GM12874 (cell line): Measurements from ENCODE around the gene AP4E1.

Experiments used
- CTCF ChIP-seq: IDR thresholded peaks from 2 replicates; pipeline ENCODE4 v1.5.1; 2011; ENCODE audit warnings: low read depth, mild to moderate bottlenecking, control low read depth, low read length, moderate library complexity; ENCODE audit not compliant: insufficient read depth

The AP4E1 gene

GRCh38 chr15:51016615-51017014, 108.1 kb downstream of the AP4E1 start:
- no peak for TF ChIP-seq CTCF

- TF ChIP-seq CTCF = no peak
Measured at GRCh38 chr15:51022206-51022605, 113.7 kb downstream of the AP4E1 start.

- no peak for TF ChIP-seq CTCF
Measured at GRCh38 chr15:51023499-51023898, 115.0 kb downstream of the AP4E1 start.

GRCh38 chr15:51024735-51025453, 116.4 kb downstream of the AP4E1 start:
- TF ChIP-seq CTCF = no peak

- TF ChIP-seq CTCF = no peak
Measured at GRCh38 chr15:51025454-51025846, 117.0 kb downstream of the AP4E1 start.

- no peak for TF ChIP-seq CTCF
Measured at GRCh38 chr15:51030649-51031316, 122.3 kb downstream of the AP4E1 start.

GRCh38 chr15:51038162-51038973, 129.9 kb downstream of the AP4E1 start:
- no peak for TF ChIP-seq CTCF
